H9 (cell line): Measurements from ENCODE around the gene TFR2. TPM values are rescaled to one million over a fixed set of nuclear protein-coding genes. Genes with fewer than 3 reads are reported as not detected.

Source experiments
- DNase-seq: peaks from one replicate; pipeline ENCODE4 v3.0.0-alpha.2; 2017
- H2AFZ ChIP-seq: one replicate; pipeline ENCODE4 v1.6.1; 2013; ENCODE audit warnings: mild to moderate bottlenecking, low read length, control low read depth, moderate library complexity
- H2AK5ac ChIP-seq: 2 replicates; pipeline ENCODE4 v1.6.1; 2013; ENCODE audit warnings: low read length, control low read depth, mixed read lengths; ENCODE audit not compliant: insufficient read length
- H2BK120ac ChIP-seq: one replicate; pipeline ENCODE4 v1.6.1; 2013; ENCODE audit warnings: low read depth, mild to moderate bottlenecking, low read length, control low read depth, inconsistent platforms; ENCODE audit not compliant: poor library complexity, severe bottlenecking
- H2BK12ac ChIP-seq: 2 replicates; pipeline ENCODE4 v1.6.1; 2013; ENCODE audit warnings: low read length, control low read depth, mixed read lengths, low read depth; ENCODE audit not compliant: insufficient read length
- H2BK15ac ChIP-seq: 2 replicates; pipeline ENCODE4 v1.6.1; 2013; ENCODE audit warnings: low read depth, low read length, control low read depth
- H2BK20ac ChIP-seq: one replicate; pipeline ENCODE4 v1.6.1; 2013; ENCODE audit warnings: low read depth, mild to moderate bottlenecking, low read length, control low read depth, inconsistent platforms; ENCODE audit not compliant: poor library complexity, severe bottlenecking
- H2BK5ac ChIP-seq: 2 replicates; pipeline ENCODE4 v1.6.1; 2013; ENCODE audit warnings: low read length, control low read depth, mixed read lengths; ENCODE audit not compliant: insufficient read length
- H3K14ac ChIP-seq: 2 replicates; pipeline ENCODE4 v1.6.1; 2013; ENCODE audit warnings: low read length, control low read depth; ENCODE audit not compliant: insufficient read depth
- H3K18ac ChIP-seq: 2 replicates; pipeline ENCODE4 v1.6.1; 2013; ENCODE audit warnings: low read depth, mild to moderate bottlenecking, mixed read lengths, low read length, control low read depth; ENCODE audit not compliant: insufficient read length
- H3K23ac ChIP-seq: 2 replicates; pipeline ENCODE4 v1.6.1; 2013; ENCODE audit warnings: low read length, control low read depth, mixed read lengths, low read depth; ENCODE audit not compliant: insufficient read length
- H3K23me2 ChIP-seq: 2 replicates; pipeline ENCODE4 v1.6.1; 2013; ENCODE audit warnings: low read depth, mild to moderate bottlenecking, mixed read lengths, low read length, control low read depth; ENCODE audit not compliant: insufficient read length, poor library complexity, severe bottlenecking
- H3K27ac ChIP-seq: 2 replicates; pipeline ENCODE4 v1.5.1; 2013; ENCODE audit warnings: low read length, control low read depth, mixed read lengths, low read depth; ENCODE audit not compliant: insufficient read length
- H3K27me3 ChIP-seq: 2 replicates; pipeline ENCODE4 v1.6.1; 2013; ENCODE audit warnings: low read length, control low read depth, inconsistent platforms; ENCODE audit not compliant: insufficient read depth
- H3K4ac ChIP-seq: 2 replicates; pipeline ENCODE4 v1.6.1; 2013; ENCODE audit warnings: low read depth, mild to moderate bottlenecking, control low read depth, inconsistent platforms, low read length, moderate library complexity
- H3K4me1 ChIP-seq: 2 replicates; pipeline ENCODE4 v1.6.1; 2013; ENCODE audit warnings: low read length, control low read depth, inconsistent platforms; ENCODE audit not compliant: insufficient read depth
- H3K4me2 ChIP-seq: 2 replicates; pipeline ENCODE4 v1.6.1; 2013; ENCODE audit warnings: low read length, control low read depth, mixed read lengths; ENCODE audit not compliant: insufficient read length, insufficient read depth
- H3K56ac ChIP-seq: 2 replicates; pipeline ENCODE4 v1.6.1; 2013; ENCODE audit warnings: low read depth, mild to moderate bottlenecking, mixed read lengths, low read length, control low read depth; ENCODE audit not compliant: insufficient read length
- H3K79me1 ChIP-seq: 2 replicates; pipeline ENCODE4 v1.6.1; 2013; ENCODE audit warnings: low read depth, mild to moderate bottlenecking, moderate library complexity, low read length, control low read depth, inconsistent platforms; ENCODE audit not compliant: insufficient read depth, poor library complexity, severe bottlenecking
- H3K79me2 ChIP-seq: 2 replicates; pipeline ENCODE4 v1.6.1; 2013; ENCODE audit warnings: low read length, control low read depth, inconsistent platforms; ENCODE audit not compliant: insufficient read depth
- H3K9ac ChIP-seq: 2 replicates; pipeline ENCODE4 v1.6.1; 2013; ENCODE audit warnings: low read length, control low read depth, mixed read lengths; ENCODE audit not compliant: insufficient read length; ENCODE audit errors: extremely low read depth
- H3K9me3 ChIP-seq: one replicate; pipeline ENCODE4 v1.6.1; 2013; ENCODE audit warnings: low read depth, low read length, inconsistent platforms; ENCODE audit not compliant: control insufficient read depth
- H3T11ph ChIP-seq: one replicate; pipeline ENCODE4 v1.6.1; 2013; ENCODE audit warnings: mild to moderate bottlenecking, low read length, control low read depth, inconsistent platforms
- H4K20me1 ChIP-seq: one replicate; pipeline ENCODE4 v1.6.1; 2013; ENCODE audit not compliant: control insufficient read depth, insufficient read length, insufficient read depth
- H4K5ac ChIP-seq: 2 replicates; pipeline ENCODE4 v1.6.1; 2013; ENCODE audit warnings: low read depth, mild to moderate bottlenecking, mixed read lengths, low read length, control low read depth; ENCODE audit not compliant: insufficient read length
- H4K8ac ChIP-seq: replicated peaks from 2 replicates; pipeline ENCODE4 v1.6.1; 2013; ENCODE audit warnings: low read length, control low read depth, mixed read lengths, low read depth; ENCODE audit not compliant: insufficient read length
- H4K91ac ChIP-seq: 2 replicates; pipeline ENCODE4 v1.6.1; 2013; ENCODE audit warnings: low read depth, mild to moderate bottlenecking, moderate library complexity, mixed read lengths, low read length, control low read depth; ENCODE audit not compliant: insufficient read length
- H3K27ac Mint-ChIP-seq, 3 experiments: 2 replicates in 2 of 3; 3 replicates in 1 of 3; pipeline ENCODE4 v1.8.0; 2020 to 2021; ENCODE audit warnings: mixed read lengths in 3 of 3, mild to moderate bottlenecking in 1 of 3, moderate library complexity in 1 of 3
- H3K27me3 Mint-ChIP-seq: 2 replicates; pipeline ENCODE4 v1.8.0; 2021; ENCODE audit warnings: low read depth, mild to moderate bottlenecking, moderate library complexity, mixed read lengths
- H3K36me3 Mint-ChIP-seq, 3 experiments: 2 replicates in 2 of 3; 3 replicates in 1 of 3; pipeline ENCODE4 v1.8.0; 2020 to 2021; ENCODE audit warnings: low read depth in 3 of 3, mixed read lengths in 3 of 3; ENCODE audit not compliant: insufficient read depth in 1 of 3
- H3K4me1 Mint-ChIP-seq, 2 experiments: 2 replicates each; pipeline ENCODE4 v1.8.0; 2020; ENCODE audit warnings: mixed read lengths in 2 of 2
- H3K4me3 Mint-ChIP-seq, 2 experiments: 2 replicates in 1 of 2; 3 replicates in 1 of 2; pipeline ENCODE4 v1.8.0; 2020 to 2021; ENCODE audit warnings: mild to moderate bottlenecking in 2 of 2, mixed read lengths in 2 of 2, moderate library complexity in 1 of 2
- H3K9me3 Mint-ChIP-seq, 2 experiments: 2 replicates in 1 of 2; 3 replicates in 1 of 2; pipeline ENCODE4 v1.8.0; 2020; ENCODE audit warnings: mild to moderate bottlenecking in 2 of 2, mixed read lengths in 2 of 2, moderate library complexity in 1 of 2
- WGBS: extraction: QIAGEN DNeasy Blood & Tissue Kit; methylation state at CpG from one replicate; pipeline ENCODE4 v1.1.7; 2013; ENCODE audit warnings: missing lambda C conversion rate, low lambda C conversion rate, mixed read lengths; ENCODE audit not compliant: insufficient read length; ENCODE audit errors: extremely low coverage; 5-methylcytosine and 5-hydroxymethylcytosine counted together
- total RNA-seq: library from RNA; stranded (reverse); gene quantifications from 2 replicates; pipeline ENCODE4 v1.2.1, GENCODE V29; 2021
- TF ChIP-seq, protein P1 (sequence below): fragments of 200-600 bp; sonication (generic); conservative IDR thresholded peaks from 3 replicates; pipeline ENCODE4 v1.8.0; 2021; ENCODE audit warnings: antibody characterized with exemption, mild to moderate bottlenecking

The TFR2 gene
- total RNA-seq, 1 experiment from 2014 or later, result 2.3 TPM

DNA sequence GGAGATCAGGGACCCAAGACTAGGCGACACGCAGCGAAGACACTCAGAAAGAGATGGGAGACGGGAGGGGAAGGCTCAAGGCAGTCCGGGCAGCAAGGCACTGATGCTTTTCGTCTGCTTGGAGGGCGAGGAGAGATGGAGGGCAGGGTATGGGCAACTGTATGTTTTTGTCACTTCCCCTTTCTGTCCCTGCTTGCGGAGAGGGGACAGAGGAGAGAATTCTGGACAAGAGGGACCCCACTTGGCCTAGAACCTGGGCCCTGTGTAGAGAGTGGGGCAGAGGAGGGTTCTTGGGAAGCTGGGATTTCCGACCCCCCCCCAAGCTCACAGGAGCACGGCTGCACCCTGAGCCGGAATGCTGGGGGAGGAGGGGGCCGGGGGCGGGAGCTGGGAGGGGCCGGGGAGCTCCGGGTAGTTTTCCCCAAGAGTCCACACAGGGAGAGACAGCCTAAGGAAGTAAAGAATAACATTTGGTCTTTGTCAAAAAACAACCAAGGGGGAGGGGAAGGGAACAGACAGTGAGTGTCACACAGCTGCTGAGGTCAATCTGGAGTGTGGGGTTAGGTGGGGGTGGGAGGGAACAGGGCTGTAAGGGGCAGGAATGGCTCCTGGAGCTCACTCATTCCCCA, 57.2 kb downstream of the TFR2 start:
- Histone ChIP-seq H3K4ac (no peak overlapping the region), H3K4me1 (peaks cover 4% of the 10 kb centered on the region; the same call in 1 of the 2 replicates), H3K79me2 (no peaks in the 10 kb centered on the region), H3K27ac (no peak overlapping the region), H3T11ph (no peak overlapping the region), H4K5ac (no peak overlapping the region), H3K4me2 (peak overlapping the region; percentile 78), H4K8ac (no peak overlapping the region), H3K56ac (no peak overlapping the region), H3K9ac (no peak overlapping the region), H2BK12ac (no peak overlapping the region), H2BK15ac (no peak overlapping the region), H3K14ac (no peak overlapping the region), H2BK5ac (no peak overlapping the region), H2BK120ac (no peak overlapping the region), H3K9me3 (no peaks in the 10 kb centered on the region), H3K79me1 (no peaks in the 10 kb centered on the region), H4K20me1 (no peaks in the 10 kb centered on the region), H3K23me2 (peaks cover 8% of the 10 kb centered on the region), H2BK20ac (no peak overlapping the region), H3K27me3 (no peaks in the 10 kb centered on the region), H2AFZ (no peak overlapping the region), H4K91ac (no peak overlapping the region), H2AK5ac (no peak overlapping the region), H3K18ac (peak overlapping the region; percentile 5), H3K23ac (no peak overlapping the region)
- TF ChIP-seq, protein P1, sequence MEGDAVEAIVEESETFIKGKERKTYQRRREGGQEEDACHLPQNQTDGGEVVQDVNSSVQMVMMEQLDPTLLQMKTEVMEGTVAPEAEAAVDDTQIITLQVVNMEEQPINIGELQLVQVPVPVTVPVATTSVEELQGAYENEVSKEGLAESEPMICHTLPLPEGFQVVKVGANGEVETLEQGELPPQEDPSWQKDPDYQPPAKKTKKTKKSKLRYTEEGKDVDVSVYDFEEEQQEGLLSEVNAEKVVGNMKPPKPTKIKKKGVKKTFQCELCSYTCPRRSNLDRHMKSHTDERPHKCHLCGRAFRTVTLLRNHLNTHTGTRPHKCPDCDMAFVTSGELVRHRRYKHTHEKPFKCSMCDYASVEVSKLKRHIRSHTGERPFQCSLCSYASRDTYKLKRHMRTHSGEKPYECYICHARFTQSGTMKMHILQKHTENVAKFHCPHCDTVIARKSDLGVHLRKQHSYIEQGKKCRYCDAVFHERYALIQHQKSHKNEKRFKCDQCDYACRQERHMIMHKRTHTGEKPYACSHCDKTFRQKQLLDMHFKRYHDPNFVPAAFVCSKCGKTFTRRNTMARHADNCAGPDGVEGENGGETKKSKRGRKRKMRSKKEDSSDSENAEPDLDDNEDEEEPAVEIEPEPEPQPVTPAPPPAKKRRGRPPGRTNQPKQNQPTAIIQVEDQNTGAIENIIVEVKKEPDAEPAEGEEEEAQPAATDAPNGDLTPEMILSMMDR, result no peak
- no peak for DNase-seq
- Mint-ChIP-seq H3K27me3 (peaks cover 10% of the 10 kb centered on the region), H3K27ac (peak overlapping the region; percentile 84 to 99 (median 99)), H3K36me3 (peaks cover 4 to 9% (median 5%) of the 10 kb centered on the region in 3 experiments; a peak in 2 of 7 replicates), H3K4me3 (peak overlapping the region; percentile 90 to 98), H3K4me1 (peaks cover 24 to 31% of the 10 kb centered on the region in 2 experiments), H3K9me3 (no peaks in the 10 kb centered on the region)
- no CpG with 5 or more reads among the region's 15 CpGs for WGBS
